IMR-90 (cell line): ENCODE measurements around the gene ADRA2B. TPM values are rescaled to one million over a fixed set of nuclear protein-coding genes. Genes with fewer than 3 reads are reported as not detected.

Experiments
- ATAC-seq: fragments of 200-7000 bp; cut with Tn5 transposase; 2 replicates; pipeline ENCODE4 v1.9.1; 2020; ENCODE audit warnings: low read depth, mild to moderate bottlenecking, moderate library complexity
- BruUV-seq: library from RNA; stranded (reverse); fragments of 400-500 nt; replicated peaks from 2 replicates; lab custom pipeline; 2021; lab: Mats Ljungman, UMichigan
- CTCF ChIA-PET: fragments of 300-600 bp; formaldehyde crosslinking; extraction: SDS; loops from one replicate; lab custom pipeline; 2021; ENCODE audit warnings: antibody characterized with exemption; lab: Yijun Ruan, JAX
- POLR2A ChIA-PET: fragments of 300-600 bp; sonication (Branson Sonifier 250); formaldehyde crosslinking; loops from one replicate; lab custom pipeline; 2022; ENCODE audit warnings: antibody characterized with exemption; ENCODE audit not compliant: unreplicated experiment; lab: Charles Lee
- DNase-seq: peaks from one replicate; pipeline ENCODE4 v3.0.0; 2013
- H2AFZ ChIP-seq: replicated peaks from 2 replicates; pipeline ENCODE3; 2013; ENCODE audit warnings: low read length, mild to moderate bottlenecking; ENCODE audit not compliant: poor library complexity
- H2AK5ac ChIP-seq: 2 replicates; pipeline ENCODE4 v1.6.1; 2013; ENCODE audit warnings: low read depth, low read length, inconsistent platforms
- H2AK9ac ChIP-seq: replicated peaks from 2 replicates; pipeline ENCODE3; 2013; ENCODE audit warnings: mild to moderate bottlenecking, low read depth, low read length, moderate library complexity; ENCODE audit not compliant: poor library complexity
- H2BK120ac ChIP-seq: 2 replicates; pipeline ENCODE4 v1.6.1; 2013; ENCODE audit warnings: low read depth, low read length, inconsistent platforms
- H2BK15ac ChIP-seq: 3 replicates; pipeline ENCODE4 v1.6.1; 2013; ENCODE audit warnings: low read depth, low read length, inconsistent platforms
- H2BK20ac ChIP-seq: 2 replicates; pipeline ENCODE4 v1.6.1; 2013; ENCODE audit warnings: low read depth, mild to moderate bottlenecking, inconsistent platforms, low read length, moderate library complexity
- H2BK5ac ChIP-seq: 2 replicates; pipeline ENCODE4 v1.6.1; 2013; ENCODE audit warnings: mild to moderate bottlenecking, low read depth, low read length, inconsistent platforms; ENCODE audit not compliant: poor library complexity, severe bottlenecking
- H3K14ac ChIP-seq: replicated peaks from 2 replicates; pipeline ENCODE4 v1.6.1; 2013; ENCODE audit warnings: low read depth, low read length, inconsistent platforms
- H3K18ac ChIP-seq: 2 replicates; pipeline ENCODE4 v1.6.1; 2013; ENCODE audit warnings: low read depth, low read length, control low read depth
- H3K23ac ChIP-seq: 2 replicates; pipeline ENCODE4 v1.6.1; 2013; ENCODE audit warnings: low read depth, low read length, inconsistent platforms
- H3K27ac ChIP-seq: 2 replicates; pipeline ENCODE4 v1.5.1; 2013; ENCODE audit warnings: mild to moderate bottlenecking, control low read depth, low read length; ENCODE audit not compliant: insufficient read depth
- H3K27me3 ChIP-seq: 2 replicates; pipeline ENCODE4 v1.6.1; 2013; ENCODE audit warnings: low read length; ENCODE audit not compliant: control insufficient read depth, insufficient read depth
- H3K36me3 ChIP-seq: 2 replicates; pipeline ENCODE4 v1.6.1; 2013; ENCODE audit warnings: low read length, mixed read lengths; ENCODE audit not compliant: control insufficient read depth, insufficient read depth
- H3K4ac ChIP-seq: 2 replicates; pipeline ENCODE4 v1.6.1; 2013; ENCODE audit warnings: low read depth, low read length, inconsistent platforms
- H3K4me1 ChIP-seq: 2 replicates; pipeline ENCODE4 v1.6.1; 2013; ENCODE audit warnings: low read length, mixed read lengths; ENCODE audit not compliant: control insufficient read depth, insufficient read depth
- H3K4me2 ChIP-seq: 2 replicates; pipeline ENCODE4 v1.6.1; 2013; ENCODE audit warnings: low read depth, mild to moderate bottlenecking, control low read depth, low read length, moderate library complexity
- H3K4me3 ChIP-seq: 2 replicates; pipeline ENCODE4 v1.5.1; 2013; ENCODE audit warnings: low read depth, mild to moderate bottlenecking, control low read depth, low read length, moderate library complexity; ENCODE audit not compliant: insufficient read depth
- H3K56ac ChIP-seq: 2 replicates; pipeline ENCODE4 v1.6.1; 2013; ENCODE audit warnings: low read length, inconsistent platforms; ENCODE audit not compliant: insufficient read depth; ENCODE audit errors: extremely low read depth
- H3K79me1 ChIP-seq, 2 experiments: 2 replicates each; pipeline ENCODE4 v1.6.1; 2013; ENCODE audit warnings: low read length in 2 of 2, inconsistent platforms in 1 of 2, low read depth in 1 of 2
- H3K9ac ChIP-seq: 2 replicates; pipeline ENCODE4 v1.6.1; 2013; ENCODE audit warnings: low read depth, low read length, control low read depth
- H3K9me1 ChIP-seq: 2 replicates; pipeline ENCODE4 v1.6.1; 2013; ENCODE audit warnings: low read length, inconsistent platforms; ENCODE audit not compliant: insufficient read depth
- H3K9me3 ChIP-seq: 2 replicates; pipeline ENCODE4 v1.6.1; 2013; ENCODE audit warnings: low read length; ENCODE audit not compliant: control insufficient read depth, insufficient read depth
- H4K20me1 ChIP-seq: 2 replicates; pipeline ENCODE4 v1.6.1; 2013; ENCODE audit warnings: low read length, inconsistent platforms; ENCODE audit not compliant: insufficient read depth
- H4K5ac ChIP-seq: 2 replicates; pipeline ENCODE4 v1.6.1; 2013; ENCODE audit warnings: mild to moderate bottlenecking, low read depth, low read length, control low read depth
- H4K8ac ChIP-seq, 2 experiments: 2 replicates each; pipeline ENCODE4 v1.6.1; 2013; ENCODE audit warnings: low read depth in 2 of 2, low read length in 2 of 2, control low read depth in 1 of 2, inconsistent platforms in 1 of 2
- H4K91ac ChIP-seq: 2 replicates; pipeline ENCODE4 v1.6.1; 2013; ENCODE audit warnings: low read depth, low read length, inconsistent platforms; ENCODE audit not compliant: insufficient read depth
- BHLHE40 ChIP-seq: fragments of 150-350 bp; IDR thresholded peaks from 2 replicates; pipeline ENCODE4 v1.6.1; 2016; ENCODE audit warnings: mild to moderate bottlenecking, low read depth, low read length
- CEBPB ChIP-seq: IDR thresholded peaks from 2 replicates; pipeline ENCODE4 v1.6.1; 2012; ENCODE audit warnings: low read depth, low read length, improper control_type of control experiment
- CHD1 ChIP-seq: IDR thresholded peaks from 2 replicates; pipeline ENCODE4 v1.6.1; 2012; ENCODE audit warnings: low read depth, low read length, improper control_type of control experiment
- CTCF ChIP-seq: conservative IDR thresholded peaks from 2 replicates; pipeline ENCODE4 v1.5.1; 2012; ENCODE audit warnings: mild to moderate bottlenecking, low read depth, low read length, improper control_type of control experiment
- ELK1 ChIP-seq: fragments of 150-350 bp; IDR thresholded peaks from 2 replicates; pipeline ENCODE4 v1.6.1; 2016; ENCODE audit warnings: low read depth, mild to moderate bottlenecking, low read length, moderate library complexity, borderline replicate concordance
- FOS ChIP-seq: fragments of 150-350 bp; IDR thresholded peaks from 2 replicates; pipeline ENCODE4 v1.6.1; 2016; ENCODE audit warnings: low read depth, low read length
- MAFK ChIP-seq: IDR thresholded peaks from 2 replicates; pipeline ENCODE4 v1.6.1; 2012; ENCODE audit warnings: low read depth, low read length, improper control_type of control experiment
- MAZ ChIP-seq: IDR thresholded peaks from 2 replicates; pipeline ENCODE4 v1.6.1; 2012; ENCODE audit warnings: low read depth, mild to moderate bottlenecking, low read length, improper control_type of control experiment, moderate library complexity, borderline replicate concordance
- MXI1 ChIP-seq: IDR thresholded peaks from 2 replicates; pipeline ENCODE4 v1.6.1; 2012; ENCODE audit warnings: low read depth, mild to moderate bottlenecking, low read length, moderate library complexity, borderline replicate concordance
- NFE2L2 ChIP-seq: fragments of 150-350 bp; IDR thresholded peaks from 2 replicates; pipeline ENCODE4 v1.6.1; 2016; ENCODE audit warnings: low read depth, mild to moderate bottlenecking, low read length
- POLR2A ChIP-seq: IDR thresholded peaks from 2 replicates; pipeline ENCODE4 v1.6.1; 2012; ENCODE audit warnings: mild to moderate bottlenecking, low read depth, low read length
- RAD21 ChIP-seq: IDR thresholded peaks from 2 replicates; pipeline ENCODE4 v1.6.1; 2012; ENCODE audit warnings: low read length, improper control_type of control experiment
- RCOR1 ChIP-seq: IDR thresholded peaks from 2 replicates; pipeline ENCODE4 v1.6.1; 2012; ENCODE audit warnings: mild to moderate bottlenecking, low read length, improper control_type of control experiment; ENCODE audit not compliant: insufficient replicate concordance
- RFX5 ChIP-seq: IDR thresholded peaks from 2 replicates; pipeline ENCODE4 v1.8.0; 2012; ENCODE audit warnings: low read depth, mild to moderate bottlenecking, low read length, moderate library complexity
- SMC3 ChIP-seq: fragments of 150-350 bp; IDR thresholded peaks from 2 replicates; pipeline ENCODE4 v1.6.1; 2016; ENCODE audit warnings: low read depth, mild to moderate bottlenecking, antibody characterized with exemption, low read length, moderate library complexity
- USF2 ChIP-seq: fragments of 150-350 bp; IDR thresholded peaks from 2 replicates; pipeline ENCODE4 v1.6.1; 2017; ENCODE audit warnings: mild to moderate bottlenecking, antibody characterized with exemption, low read length, low read depth
- WGBS, 2 experiments: methylation state at CpG; one replicate each; pipeline versions ENCODE4 v1.1.5 to v1.1.7; 2013; ENCODE audit warnings: missing lambda C conversion rate in 2 of 2; ENCODE audit not compliant: insufficient read length in 1 of 2; ENCODE audit errors: extremely low coverage in 2 of 2; 5-methylcytosine and 5-hydroxymethylcytosine counted together
- dilution Hi-C: fragments of 300-500 bp; cut with HindIII; formaldehyde crosslinking; loops from one replicate; pipeline ENCODE4 v1.14.3; 2018; ENCODE audit warnings: low sequenced_read_pairs; ENCODE audit not compliant: unreplicated experiment
- in situ Hi-C: fragments of 300-500 bp; cut with MboI; formaldehyde crosslinking; loops from 3 replicates; pipeline ENCODE4 v1.14.3; 2019; ENCODE audit warnings: low sequenced_read_pairs, inconsistent platforms, mixed read lengths
- intact Hi-C: fragments of 100-400 bp; cut with micrococcal nuclease; formaldehyde crosslinking; loops from 2 replicates; pipeline ENCODE4 v1.10.0; 2022
- polyA plus RNA-seq, 3 experiments: library from polyadenylated mRNA; depleted of rRNA; stranded (reverse); fragments of >200 nt; gene quantifications; 2 replicates each; pipeline ENCODE4 v1.2.3, GENCODE V29; 2012; ENCODE audit warnings: low replicate concordance in 1 of 3
- total RNA-seq: library from RNA; depleted of rRNA; stranded (reverse); fragments of >200 nt; gene quantifications from 2 replicates; pipeline ENCODE4 v1.2.3, GENCODE V29; 2012

Gene ADRA2B
- total and polyA plus RNA-seq, 2 of the 4 experiments (the other 2 are of a cell fraction), result not detected

GRCh38 chr2:96136129-96136720 lies 19.9 kb upstream of the ADRA2B start:
- H3K9ac ChIP-seq, result no peak overlapping the region
- in situ Hi-C loops, result loop anchor here (10.0 kb wide), 1 partner anchor 129 kb away; the partner anchor contains the start of genes CIAO1 and TMEM127
- POLR2A ChIA-PET, result no interaction called here
- H3K23ac ChIP-seq, result no peak overlapping the region
- H2AK9ac ChIP-seq, result no peak overlapping the region
- no peak overlapping the region for H2BK20ac ChIP-seq
- no peak overlapping the region for H3K56ac ChIP-seq
- WGBS, 2 experiments, result 82% methylated on average over 3 of the region's 8 CpGs; no CpG with 5 or more reads in 1 of the 2 experiments
- no peak overlapping the region for H3K4me2 ChIP-seq
- H3K9me3 ChIP-seq, result no peaks in the 10 kb centered on the region
- ATAC-seq (no peak), DNase-seq (no peak)
- no TSS peak for BruUV-seq
- CTCF ChIA-PET, result no interaction called here
- H3K9me1 ChIP-seq, result no peaks in the 10 kb centered on the region
- H4K5ac ChIP-seq, result no peak overlapping the region
- no peak overlapping the region for H2BK15ac ChIP-seq
- H3K4ac ChIP-seq, result no peak overlapping the region
- no peak overlapping the region for H4K91ac ChIP-seq
- H3K4me3 ChIP-seq, result no peak overlapping the region
- H3K4me1 ChIP-seq, result no peaks in the 10 kb centered on the region
- H3K79me1 ChIP-seq, result no peaks in the 10 kb centered on the region
- no peak overlapping the region for H4K8ac ChIP-seq
- H2BK5ac ChIP-seq, result no peak overlapping the region
- no peak overlapping the region for H2AFZ ChIP-seq
- H3K36me3 ChIP-seq, result no peaks in the 10 kb centered on the region
- no peak overlapping the region for H3K27ac ChIP-seq
- dilution Hi-C loops, result no loop called here
- no peak overlapping the region for H2BK120ac ChIP-seq
- intact Hi-C loops, result no loop called here
- H3K27me3 ChIP-seq, result peaks cover 48% of the 10 kb centered on the region
- TF ChIP-seq RAD21 (no peak), CTCF (no peak), RFX5 (no peak), NFE2L2 (no peak), MAFK (no peak), RCOR1 (no peak), SMC3 (no peak), MXI1 (no peak), USF2 (no peak), ELK1 (no peak), FOS (no peak), CEBPB (no peak), POLR2A (no peak), CHD1 (no peak), BHLHE40 (no peak), MAZ (no peak)
- H3K14ac ChIP-seq, result no peak overlapping the region
- H4K20me1 ChIP-seq, result no peaks in the 10 kb centered on the region; the same call in 1 of the 2 replicates
- H3K18ac ChIP-seq, result no peak overlapping the region
- no peak overlapping the region for H2AK5ac ChIP-seq
